Fibroblast of lung (primary cell): ENCODE data around the gene SPON1.

Experiments used
- CTCF ChIP-seq, 2 donors: IDR thresholded peaks in 1 of 2; conservative IDR thresholded peaks in 1 of 2; 1 replicate in 1 of 2; 2 replicates in 1 of 2; pipeline ENCODE4 v1.5.1; 2011 to 2012; ENCODE audit warnings: low read length in 2 of 2, control low read depth in 1 of 2, inconsistent platforms in 1 of 2, low read depth in 1 of 2, mild to moderate bottlenecking in 1 of 2
- EZH2 ChIP-seq: IDR thresholded peaks from 2 replicates; pipeline ENCODE4 v1.5.1; 2012; ENCODE audit warnings: low read length, control low read depth, mild to moderate bottlenecking; ENCODE audit errors: missing control alignments

GRCh38 chr11:13983081-13983751, 20.7 kb downstream of the SPON1 start:
- no peak for TF ChIP-seq EZH2
- TF ChIP-seq CTCF (conservative IDR thresholded peaks at IDR 0.05 in 1 of 2, IDR thresholded peaks at IDR 0.05 in 1 of 2; ENCODE audit: low read depth in 1 of 2, low read length in 2 of 2) = no peak
